ENCODE data around the gene CLIC1.

CLIC1 gene

DNA sequence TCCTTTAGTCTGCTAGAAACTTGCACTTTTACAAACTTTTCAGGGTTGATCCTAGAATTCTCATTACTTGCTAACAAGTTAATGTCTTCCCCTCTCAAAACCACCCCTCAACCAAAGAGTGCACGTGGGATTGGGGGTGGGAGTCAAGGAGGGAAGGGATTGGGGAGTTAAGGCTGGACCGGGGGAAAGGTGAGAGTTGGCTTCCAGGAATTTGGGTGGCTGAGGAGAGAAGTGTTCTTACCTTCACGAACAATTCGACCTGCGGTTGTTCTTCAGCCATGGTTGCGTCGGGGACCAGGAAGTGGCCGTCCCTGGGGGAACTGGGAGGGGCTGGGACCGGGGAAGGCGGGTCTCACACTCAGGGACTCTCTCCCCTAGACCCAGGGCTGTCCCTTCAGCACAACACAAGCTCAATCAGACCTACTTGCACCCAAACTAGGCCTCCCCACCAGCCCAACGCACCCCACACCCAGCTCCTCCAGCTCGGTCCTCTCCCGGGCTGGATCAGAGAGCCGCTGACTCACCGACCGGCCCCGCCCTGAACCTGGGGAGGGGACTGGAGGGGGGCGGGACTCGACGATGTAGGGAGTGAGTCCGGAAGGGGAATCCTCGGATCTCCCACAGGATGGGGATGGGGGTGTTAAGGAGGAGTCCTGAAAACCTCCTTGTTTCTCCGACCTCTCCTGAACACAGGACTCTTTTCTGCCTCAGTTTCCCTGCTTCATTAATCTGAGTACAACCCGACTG is at the start of gene CLIC1:
Gene CLIC1, minus strand, starts transcription at position 510 of the 747 bp plus-strand sequence. Its CDS starts 230 bp downstream, at position 280.
- DNase-seq = no peak

- no peak for DNase-seq
Observed at GRCh38 chr6:31785475-31785874, 49.1 kb upstream of the CLIC1 start.

- DNase-seq = no peak
Observed at GRCh38 chr6:31784098-31784925, 48.0 kb upstream of the CLIC1 start.

GRCh38 chr6:31782126-31782855 is 46.0 kb upstream of the CLIC1 start:
- no peak for DNase-seq

DNA sequence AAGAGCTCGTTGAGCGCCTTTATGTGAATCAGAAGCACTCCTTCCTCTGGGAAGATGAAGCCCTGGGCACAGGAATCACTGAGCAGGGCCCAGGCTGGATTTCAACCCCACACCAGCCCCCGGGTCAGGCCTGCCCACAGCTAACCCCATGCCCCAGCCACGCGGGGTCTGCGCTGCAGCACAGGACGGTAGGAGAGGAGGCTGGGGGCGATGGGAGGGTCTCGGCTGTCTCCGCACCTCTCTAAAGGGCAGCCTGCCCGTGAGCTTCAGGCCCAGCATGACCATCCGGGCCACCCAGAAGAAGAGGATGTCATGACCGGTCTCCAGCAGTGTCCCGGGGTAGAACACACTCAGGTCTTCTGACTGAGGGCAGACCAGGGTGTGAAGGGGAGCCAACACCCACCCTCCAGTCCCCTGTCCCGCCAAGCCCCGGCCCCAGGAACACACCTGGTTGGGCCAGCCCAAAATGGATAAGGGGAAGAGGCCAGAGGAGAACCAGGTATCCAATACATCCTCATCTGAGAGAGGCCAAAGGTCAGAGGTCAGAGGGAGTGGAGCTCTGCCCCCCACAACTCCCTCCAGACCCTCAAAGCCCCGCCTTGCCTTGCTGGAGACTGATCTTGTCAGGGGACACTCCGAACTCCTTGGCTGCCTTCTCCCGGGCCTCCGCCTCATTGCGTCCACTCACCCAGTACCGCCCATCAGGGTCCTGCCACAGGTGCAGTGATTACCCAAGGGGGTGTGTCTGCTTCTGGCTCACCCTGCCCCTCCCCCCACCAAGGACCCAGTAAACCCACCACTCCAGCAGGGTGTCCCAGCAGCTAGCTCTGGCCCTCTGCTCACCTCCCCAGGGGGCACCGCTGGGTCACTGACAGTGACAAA is 45.2 kb upstream of the CLIC1 start:
- no peak for DNase-seq

GRCh38 chr6:31780507-31781243 is 44.3 kb upstream of the CLIC1 start:
- no peak for DNase-seq

GRCh38 chr6:31779908-31780307 is 43.6 kb upstream of the CLIC1 start:
- no peak for DNase-seq

- no peak for DNase-seq
Observed at GRCh38 chr6:31778999-31779885, 42.9 kb upstream of the CLIC1 start.

DNA sequence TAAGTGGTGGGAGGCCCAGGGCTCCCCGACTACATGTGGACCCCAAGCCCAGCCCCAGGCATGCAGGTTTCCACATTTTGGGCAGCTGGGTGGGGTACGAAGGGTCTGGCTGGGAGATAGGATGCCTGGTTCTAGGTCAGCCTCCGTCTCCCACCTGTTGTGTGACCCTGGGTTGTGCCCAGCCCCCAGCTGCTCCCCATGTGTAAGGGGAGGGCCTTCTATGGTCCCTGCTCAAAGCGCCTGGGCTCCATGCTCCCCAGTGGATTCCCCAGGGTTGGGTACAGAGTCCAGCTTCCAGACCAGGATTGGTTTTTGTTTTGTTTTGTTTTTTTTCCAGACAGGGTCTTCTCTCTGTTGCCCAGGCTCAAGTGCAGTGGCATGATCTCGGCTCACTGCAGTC is 41.9 kb upstream of the CLIC1 start:
- no peak for DNase-seq

DNA sequence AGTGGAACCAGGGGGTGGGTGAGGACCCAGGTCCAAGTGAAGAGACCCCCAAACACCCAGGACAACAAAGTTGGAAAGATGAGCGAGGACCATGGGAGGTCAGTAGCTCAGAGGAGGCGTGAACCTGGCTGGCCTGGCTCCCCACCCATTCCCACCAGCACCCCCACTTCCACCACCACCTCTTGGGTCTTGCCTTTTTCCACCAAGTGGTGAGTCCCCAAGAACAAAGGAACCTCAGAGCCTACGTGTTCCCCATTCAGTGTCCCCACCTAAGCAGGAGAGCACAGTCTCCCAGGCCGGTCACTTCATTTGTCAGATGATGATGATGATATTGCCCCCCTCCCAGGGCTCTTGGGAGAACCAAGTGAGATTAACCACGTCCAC is 41.3 kb upstream of the CLIC1 start:
- DNase-seq = no peak

- peak; percentile 40 for DNase-seq
Observed at GRCh38 chr6:31776989-31777666, 40.8 kb upstream of the CLIC1 start, which contains the start of gene VWA7. Gene VWA7 (minus strand): TSS chr6:31777328. CDS start chr6:31776779, 549 bp downstream.

- no peak for DNase-seq
Observed at GRCh38 chr6:31776485-31776988, 40.2 kb upstream of the CLIC1 start.

GRCh38 chr6:31775633-31776484 is 39.5 kb upstream of the CLIC1 start:
- no peak for DNase-seq

GRCh38 chr6:31775184-31775583 is 38.9 kb upstream of the CLIC1 start:
- DNase-seq = no peak

DNA sequence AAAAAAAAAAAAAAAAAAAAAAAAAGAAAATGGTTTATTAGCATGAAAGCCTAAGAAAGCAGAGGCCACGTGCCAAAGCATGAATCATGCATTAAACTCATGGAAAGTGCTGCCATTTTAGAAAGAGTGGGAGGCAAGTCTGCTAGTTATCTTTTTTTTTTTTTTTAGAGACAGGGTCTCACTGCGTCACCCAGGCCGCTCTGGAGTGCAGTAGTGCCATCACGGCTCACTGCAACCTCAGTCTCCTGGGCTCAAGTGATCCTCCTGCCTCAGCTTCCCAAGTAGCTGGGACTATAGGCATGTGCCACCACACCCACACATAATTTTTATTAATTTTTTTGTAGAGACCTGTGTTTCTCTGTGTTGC is 35.6 kb upstream of the CLIC1 start:
- DNase-seq = no peak

DNA sequence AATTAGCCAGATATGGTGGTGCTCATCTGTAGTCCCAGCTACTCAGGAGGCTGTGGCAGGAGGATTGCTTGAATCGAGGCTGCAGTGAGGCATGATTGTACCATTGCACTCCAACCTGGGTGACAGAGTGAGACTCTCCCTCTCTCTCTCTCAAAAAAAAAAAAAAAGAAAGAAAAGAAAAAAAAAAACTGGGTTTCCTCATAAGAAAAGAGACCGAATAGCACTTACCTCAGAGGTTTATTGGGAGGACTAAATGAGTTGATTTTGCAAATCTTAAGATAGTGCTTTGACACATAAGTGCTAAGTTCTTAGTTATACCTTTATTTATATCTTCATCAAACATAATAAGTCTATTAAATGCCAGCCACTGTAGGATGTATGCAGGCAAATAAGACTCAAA is 34.5 kb upstream of the CLIC1 start:
- no peak for DNase-seq

GRCh38 chr6:31769684-31770371 is 33.5 kb upstream of the CLIC1 start:
- no peak for DNase-seq

All from NCI-H1417 treated with DMSO at 0.1 percent for 48 hours (cell line).